Lower lobe of right lung (tissue), 2 donors: ENCODE measurements around the gene SSBP2. TPM values are rescaled to one million over a fixed set of nuclear protein-coding genes. Genes with fewer than 3 reads are reported as not detected.
"Not testable (repeated sequence)": the region's sequence is repeated elsewhere in the genome, so short reads cannot be mapped to it uniquely, and the experiment has no call there.

Source experiments
- ATAC-seq, 2 donors: fragments of 200-7000 bp; cut with Tn5 transposase; one replicate each; pipeline ENCODE4 v1.9.1; 2020 to 2022; ENCODE audit warnings: mild to moderate bottlenecking in 2 of 2, moderate library complexity in 2 of 2
- DNase-seq: peaks from one replicate; pipeline ENCODE4 v3.0.0-alpha.2; 2020
- H3K27ac ChIP-seq: fragments of 200-600 bp; one replicate; pipeline ENCODE4 v1.8.0; 2022
- H3K27me3 ChIP-seq: fragments of 200-600 bp; one replicate; pipeline ENCODE4 v1.8.0; 2022; ENCODE audit warnings: low read depth
- H3K36me3 ChIP-seq: fragments of 200-600 bp; one replicate; pipeline ENCODE4 v1.8.0; 2022; ENCODE audit warnings: mild to moderate bottlenecking
- H3K4me1 ChIP-seq: fragments of 200-600 bp; one replicate; pipeline ENCODE4 v1.8.0; 2022
- H3K4me3 ChIP-seq: fragments of 200-600 bp; one replicate; pipeline ENCODE4 v1.8.0; 2022; ENCODE audit warnings: mild to moderate bottlenecking
- H3K9me3 ChIP-seq: fragments of 200-600 bp; one replicate; pipeline ENCODE4 v1.8.0; 2022
- CTCF ChIP-seq: fragments of 200-600 bp; IDR thresholded peaks from one replicate; pipeline ENCODE4 v1.8.0; 2022; ENCODE audit warnings: antibody characterized with exemption, mild to moderate bottlenecking
- intact Hi-C: fragments of 100-400 bp; cut with DNase I; formaldehyde crosslinking; loops from one replicate; pipeline ENCODE4 v1.11.0; 2022
- total RNA-seq: library from RNA; stranded (reverse); fragmentation: NEBNext Ultra II Directional; extraction: Animal tissue kit (Norgen Biotek cat#: 25700); gene quantifications from one replicate; pipeline ENCODE4 v1.2.1, GENCODE V29; 2021
- donor health status: DM: no; HTN: yes; CAD: no; lungs with severe emphysema.

Gene SSBP2
- total RNA-seq, 1 donor from 2014 or later, result 41.1 TPM

DNA sequence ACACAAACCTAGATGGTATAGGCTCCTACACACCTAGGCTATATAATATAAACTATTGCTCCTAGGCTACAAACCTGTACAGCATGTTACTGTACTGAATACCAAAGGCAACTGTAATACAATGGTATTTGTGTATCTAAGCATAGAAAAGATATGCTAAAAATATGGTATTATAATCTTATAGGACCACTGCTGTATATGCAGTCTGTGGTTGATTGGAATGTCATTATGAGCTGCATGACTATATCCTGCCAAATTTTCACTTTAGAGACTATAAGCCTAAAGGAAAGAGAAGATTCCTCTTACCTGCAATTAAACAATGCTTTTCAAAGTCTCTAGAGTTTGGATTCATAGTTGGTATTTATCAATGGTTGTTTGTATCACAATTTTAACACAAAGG is 332.3 kb downstream of the SSBP2 start:
- Histone ChIP-seq H3K27me3 (no peaks in the 10 kb centered on the region), H3K4me3 (no peak overlapping the region), H3K36me3 (peaks cover 14% of the 10 kb centered on the region), H3K27ac (no peak overlapping the region), H3K9me3 (no peaks in the 10 kb centered on the region), H3K4me1 (no peaks in the 10 kb centered on the region)
- TF ChIP-seq CTCF, result no peak
- intact Hi-C loops, result no loop called here
- no peak for DNase-seq
- no peak for ATAC-seq

- no peak for ATAC-seq
- H3K27me3 ChIP-seq, result no peaks in the 10 kb centered on the region
- no peaks in the 10 kb centered on the region for H3K4me1 ChIP-seq
- intact Hi-C loops, result no loop called here
- TF ChIP-seq CTCF, result no peak
- no peak overlapping the region for H3K27ac ChIP-seq
- no peaks in the 10 kb centered on the region for H3K9me3 ChIP-seq
- peaks cover 14% of the 10 kb centered on the region for H3K36me3 ChIP-seq
- H3K4me3 ChIP-seq, result no peak overlapping the region
- DNase-seq, result no peak
Measured at GRCh38 chr5:81417052-81417451, 333.8 kb downstream of the SSBP2 start.

DNA sequence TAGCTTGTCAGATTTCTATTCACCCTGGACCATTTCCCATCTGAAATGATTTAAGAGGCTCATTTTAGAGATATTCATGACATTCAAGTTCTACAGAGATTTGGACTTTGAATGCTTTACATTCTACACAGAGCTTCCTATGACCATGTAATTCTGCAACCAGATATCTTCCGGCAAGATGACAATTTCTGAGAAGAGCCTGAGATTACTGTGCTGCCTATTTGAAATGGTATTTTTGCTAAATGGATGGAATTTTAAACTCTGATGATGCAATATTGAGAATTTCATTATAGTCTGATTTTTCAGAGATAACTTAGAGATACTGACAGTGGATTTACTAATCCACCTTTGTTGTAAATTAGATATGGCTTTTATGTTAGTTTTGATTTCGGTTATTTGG is 341.0 kb downstream of the SSBP2 start:
- TF ChIP-seq CTCF, result no peak
- Histone ChIP-seq H3K27ac (no peak overlapping the region), H3K4me3 (no peak overlapping the region), H3K36me3 (no peaks in the 10 kb centered on the region), H3K4me1 (no peaks in the 10 kb centered on the region), H3K9me3 (no peaks in the 10 kb centered on the region), H3K27me3 (no peaks in the 10 kb centered on the region)
- ATAC-seq (no peak), DNase-seq (no peak)
- intact Hi-C loops, result no loop called here

GRCh38 chr5:81409361-81409760 is 341.5 kb downstream of the SSBP2 start:
- Histone ChIP-seq H3K27ac (no peak overlapping the region), H3K4me1 (no peaks in the 10 kb centered on the region), H3K4me3 (no peak overlapping the region), H3K9me3 (no peaks in the 10 kb centered on the region), H3K36me3 (no peaks in the 10 kb centered on the region), H3K27me3 (no peaks in the 10 kb centered on the region)
- intact Hi-C loops, result no loop called here
- TF ChIP-seq CTCF, result no peak
- ATAC-seq, result no peak
- no peak for DNase-seq

GRCh38 chr5:81408496-81408895 is 342.4 kb downstream of the SSBP2 start:
- Histone ChIP-seq H3K27ac (no peak overlapping the region), H3K9me3 (no peaks in the 10 kb centered on the region), H3K4me3 (no peak overlapping the region), H3K27me3 (no peaks in the 10 kb centered on the region), H3K4me1 (no peaks in the 10 kb centered on the region), H3K36me3 (no peaks in the 10 kb centered on the region)
- DNase-seq, result no peak
- no peak for TF ChIP-seq CTCF
- no peak for ATAC-seq
- intact Hi-C loops, result no loop called here

DNA sequence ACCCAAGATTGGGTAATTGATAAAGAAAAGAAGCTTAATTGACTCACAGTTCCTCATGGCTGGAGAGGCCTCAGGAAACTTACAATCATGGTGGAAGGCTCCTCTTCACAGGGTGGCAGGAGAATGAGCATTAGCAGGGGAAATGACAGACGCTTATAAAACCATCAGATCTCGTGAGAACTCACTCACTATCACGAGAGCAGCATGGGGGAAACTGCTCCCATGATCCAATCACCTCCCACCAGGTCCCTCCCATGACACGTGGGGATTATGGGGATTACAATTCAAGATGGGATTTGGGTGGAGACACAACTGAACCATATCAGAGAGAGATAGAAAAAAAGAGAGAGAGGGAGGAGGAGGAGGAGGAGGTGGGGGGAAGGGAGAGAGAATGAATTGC is 343.1 kb downstream of the SSBP2 start:
- ATAC-seq, intact Hi-C loops, H3K4me1 ChIP-seq: not testable (repeated sequence)

More for the DNA sequence above, 343.1 kb downstream of the SSBP2 start:
- H3K4me3 ChIP-seq, H3K9me3 ChIP-seq, H3K36me3 ChIP-seq, H3K27ac ChIP-seq, H3K27me3 ChIP-seq, DNase-seq: not testable (repeated sequence)
